Nephron progenitor cell (in vitro differentiated cells): ENCODE measurements around the gene SLC25A31.

Experiments used
- DNase-seq: peaks from one replicate; pipeline ENCODE4 v3.0.0; 2021
- H3K27ac Mint-ChIP-seq: 2 replicates; pipeline ENCODE4 v1.8.0; 2021; ENCODE audit warnings: mild to moderate bottlenecking, moderate library complexity, mixed read lengths
- H3K27me3 Mint-ChIP-seq: 2 replicates; pipeline ENCODE4 v1.8.0; 2021; ENCODE audit warnings: mild to moderate bottlenecking, low read depth, mixed read lengths; ENCODE audit not compliant: poor library complexity
- H3K36me3 Mint-ChIP-seq: 2 replicates; pipeline ENCODE4 v1.8.0; 2021; ENCODE audit warnings: low read depth, mixed read lengths
- H3K4me1 Mint-ChIP-seq: 2 replicates; pipeline ENCODE4 v1.8.0; 2021; ENCODE audit warnings: mixed read lengths
- H3K4me3 Mint-ChIP-seq: 2 replicates; pipeline ENCODE4 v1.8.0; 2021; ENCODE audit warnings: mild to moderate bottlenecking, moderate library complexity, mixed read lengths
- H3K9me3 Mint-ChIP-seq: 2 replicates; pipeline ENCODE4 v1.8.0; 2021; ENCODE audit warnings: mild to moderate bottlenecking, moderate library complexity, mixed read lengths
- CTCF ChIP-seq: fragments of 200-600 bp; sonication (generic); IDR thresholded peaks from 2 replicates; pipeline ENCODE4 v1.5.0; 2021; ENCODE audit warnings: antibody characterized with exemption

SLC25A31 gene

GRCh38 chr4:127822430-127822829, 92.2 kb downstream of the SLC25A31 start:
- H3K9me3 Mint-ChIP-seq, result no peaks in the 10 kb centered on the region
- H3K27ac Mint-ChIP-seq, result no peak overlapping the region
- no peaks in the 10 kb centered on the region for H3K36me3 Mint-ChIP-seq
- H3K4me1 Mint-ChIP-seq, result no peaks in the 10 kb centered on the region
- no peak for TF ChIP-seq CTCF
- DNase-seq, result no peak
- H3K27me3 Mint-ChIP-seq, result no peaks in the 10 kb centered on the region
- H3K4me3 Mint-ChIP-seq, result no peak overlapping the region
